ENCODE data around the gene C1QA. TPM values are rescaled to one million over a fixed set of nuclear protein-coding genes. Genes with fewer than 3 reads are reported as not detected.
"Not testable (repeated sequence)": the region's sequence is repeated elsewhere in the genome, so short reads cannot be mapped to it uniquely, and the experiment has no call there.

C1QA gene
- total RNA-seq, 1 donor from 2014 or later: 935 TPM

- intact Hi-C loops (cut with DNase I): no loop called here
- peaks cover 8% of the 10 kb centered on the region for H3K36me3 ChIP-seq
- TF ChIP-seq, protein P1, sequence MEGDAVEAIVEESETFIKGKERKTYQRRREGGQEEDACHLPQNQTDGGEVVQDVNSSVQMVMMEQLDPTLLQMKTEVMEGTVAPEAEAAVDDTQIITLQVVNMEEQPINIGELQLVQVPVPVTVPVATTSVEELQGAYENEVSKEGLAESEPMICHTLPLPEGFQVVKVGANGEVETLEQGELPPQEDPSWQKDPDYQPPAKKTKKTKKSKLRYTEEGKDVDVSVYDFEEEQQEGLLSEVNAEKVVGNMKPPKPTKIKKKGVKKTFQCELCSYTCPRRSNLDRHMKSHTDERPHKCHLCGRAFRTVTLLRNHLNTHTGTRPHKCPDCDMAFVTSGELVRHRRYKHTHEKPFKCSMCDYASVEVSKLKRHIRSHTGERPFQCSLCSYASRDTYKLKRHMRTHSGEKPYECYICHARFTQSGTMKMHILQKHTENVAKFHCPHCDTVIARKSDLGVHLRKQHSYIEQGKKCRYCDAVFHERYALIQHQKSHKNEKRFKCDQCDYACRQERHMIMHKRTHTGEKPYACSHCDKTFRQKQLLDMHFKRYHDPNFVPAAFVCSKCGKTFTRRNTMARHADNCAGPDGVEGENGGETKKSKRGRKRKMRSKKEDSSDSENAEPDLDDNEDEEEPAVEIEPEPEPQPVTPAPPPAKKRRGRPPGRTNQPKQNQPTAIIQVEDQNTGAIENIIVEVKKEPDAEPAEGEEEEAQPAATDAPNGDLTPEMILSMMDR (IDR thresholded peaks at IDR 0.05): peak; percentile 20
- H3K4me3 ChIP-seq: no peak overlapping the region
- ATAC-seq (no peak), DNase-seq (no peak)
- H3K27me3 ChIP-seq (ENCODE audit: low read depth): peaks cover 8% of the 10 kb centered on the region
- no peaks in the 10 kb centered on the region for H3K9me3 ChIP-seq
- H3K27ac ChIP-seq: no peak overlapping the region
- H3K4me1 ChIP-seq: no peaks in the 10 kb centered on the region
Observed at GRCh38 chr1:22665752-22666151, 29.3 kb downstream of the C1QA start.

- no peak for ATAC-seq
Observed at GRCh38 chr1:22666412-22666811, 30.0 kb downstream of the C1QA start.

GRCh38 chr1:22668840-22669239 lies 32.4 kb downstream of the C1QA start:
- ATAC-seq; DNase-seq; H3K27ac ChIP-seq; H3K9me3 ChIP-seq; H3K36me3 ChIP-seq; H3K4me3 ChIP-seq; H3K4me1 ChIP-seq; intact Hi-C loops (cut with DNase I): not testable (repeated sequence)
- peaks cover 31% of the 10 kb centered on the region for H3K27me3 ChIP-seq (ENCODE audit: low read depth)

More at GRCh38 chr1:22666412-22666811, 30.0 kb downstream of the C1QA start:
- peaks cover 2% of the 10 kb centered on the region for H3K36me3 ChIP-seq
- no peak overlapping the region for H3K4me3 ChIP-seq
- H3K27ac ChIP-seq: no peak overlapping the region
- H3K27me3 ChIP-seq (ENCODE audit: low read depth): peaks cover 13% of the 10 kb centered on the region
- H3K4me1 ChIP-seq: no peaks in the 10 kb centered on the region
- no peaks in the 10 kb centered on the region for H3K9me3 ChIP-seq
- TF ChIP-seq, protein P1 (IDR thresholded peaks at IDR 0.05): no peak
- no peak for DNase-seq
- intact Hi-C loops (cut with DNase I): no loop called here

- Histone ChIP-seq H3K4me1 (no peaks in the 10 kb centered on the region), H3K4me3 (no peak overlapping the region), H3K27ac (no peak overlapping the region), H3K36me3 (no peaks in the 10 kb centered on the region), H3K27me3 (ENCODE audit: low read depth) (peaks cover 32% of the 10 kb centered on the region), H3K9me3 (no peaks in the 10 kb centered on the region)
- no peak for ATAC-seq
- intact Hi-C loops (cut with DNase I): no loop called here
- DNase-seq: no peak
- TF ChIP-seq, protein P1 (IDR thresholded peaks at IDR 0.05): no peak
Observed at GRCh38 chr1:22670352-22670975, 34.0 kb downstream of the C1QA start.

DNA sequence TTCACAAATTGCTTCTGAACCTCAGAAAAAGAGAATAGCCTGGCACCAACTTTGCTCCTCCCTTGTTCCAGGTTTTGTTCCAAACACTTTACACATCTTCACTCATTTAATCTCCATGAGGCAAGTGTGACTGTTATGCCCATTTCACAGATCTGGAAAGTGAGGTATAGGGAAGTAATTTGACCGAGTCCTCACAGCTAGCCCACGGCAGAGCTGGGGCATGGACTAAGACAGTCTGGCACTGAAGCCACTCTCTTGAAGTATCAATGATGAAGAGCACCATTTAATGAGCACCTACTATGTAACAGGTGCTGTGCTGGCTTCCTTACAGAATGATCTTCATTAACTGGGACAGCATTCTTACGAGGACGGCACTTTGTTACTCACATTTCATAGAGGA lies 35.6 kb downstream of the C1QA start:
- no peak for DNase-seq
- no peaks in the 10 kb centered on the region for H3K4me1 ChIP-seq
- H3K4me3 ChIP-seq: no peak overlapping the region
- peaks cover 38% of the 10 kb centered on the region for H3K27me3 ChIP-seq (ENCODE audit: low read depth)
- TF ChIP-seq, protein P1 (IDR thresholded peaks at IDR 0.05): no peak
- no peak for ATAC-seq
- H3K9me3 ChIP-seq: no peaks in the 10 kb centered on the region
- no peak overlapping the region for H3K27ac ChIP-seq
- intact Hi-C loops (cut with DNase I): no loop called here
- H3K36me3 ChIP-seq: no peaks in the 10 kb centered on the region

GRCh38 chr1:22673486-22674409 lies 37.3 kb downstream of the C1QA start:
- H3K27me3 ChIP-seq (ENCODE audit: low read depth): peaks cover 47% of the 10 kb centered on the region

More at GRCh38 chr1:22673486-22674409, 37.3 kb downstream of the C1QA start:
- H3K27ac ChIP-seq: no peak overlapping the region
- no peaks in the 10 kb centered on the region for H3K4me1 ChIP-seq
- intact Hi-C loops (cut with DNase I): no loop called here
- H3K36me3 ChIP-seq: no peaks in the 10 kb centered on the region
- no peaks in the 10 kb centered on the region for H3K9me3 ChIP-seq
- ATAC-seq: peak; percentile 27 to 29
- TF ChIP-seq, protein P1 (IDR thresholded peaks at IDR 0.05): peak; percentile 49
- no peak for DNase-seq
- H3K4me3 ChIP-seq: no peak overlapping the region
